HUES64 (cell line): ENCODE data around the gene URGCP.

Experiments
- H3K27ac ChIP-seq: 2 replicates; pipeline ENCODE4 v1.7.0; 2013; ENCODE audit warnings: low read depth, low read length, inconsistent platforms
- H3K27me3 ChIP-seq: 2 replicates; pipeline ENCODE4 v1.6.1; 2013; ENCODE audit warnings: mild to moderate bottlenecking, low read length; ENCODE audit not compliant: insufficient read depth
- H3K36me3 ChIP-seq: 2 replicates; pipeline ENCODE4 v1.6.1; 2013; ENCODE audit warnings: mild to moderate bottlenecking, low read length; ENCODE audit not compliant: insufficient read depth
- H3K4me1 ChIP-seq: 2 replicates; pipeline ENCODE4 v1.6.1; 2013; ENCODE audit warnings: mild to moderate bottlenecking, low read length, moderate library complexity; ENCODE audit not compliant: insufficient read depth
- H3K4me3 ChIP-seq: 2 replicates; pipeline ENCODE4 v1.5.1; 2013; ENCODE audit warnings: mild to moderate bottlenecking, low read length, moderate library complexity
- H3K9ac ChIP-seq: 2 replicates; pipeline ENCODE4 v1.6.1; 2013; ENCODE audit warnings: mild to moderate bottlenecking, low read depth, low read length
- H3K9me3 ChIP-seq: 2 replicates; pipeline ENCODE4 v1.6.1; 2013; ENCODE audit warnings: low read depth, low read length; ENCODE audit not compliant: insufficient read depth
- WGBS: fragments of 150-250, 120-280 bp; methylation state at CpG from one replicate; pipeline ENCODE4 v1.1.7; 2013; ENCODE audit warnings: missing lambda C conversion rate; 5-methylcytosine and 5-hydroxymethylcytosine counted together

The URGCP gene

GRCh38 chr7:43933902-43934560, 27.6 kb upstream of the URGCP start:
- 91% methylated on average over 3 of the region's 3 CpGs for WGBS
- no peak overlapping the region for H3K4me3 ChIP-seq
- H3K27ac ChIP-seq, result no peak overlapping the region
- no peaks in the 10 kb centered on the region for H3K4me1 ChIP-seq
- no peaks in the 10 kb centered on the region for H3K36me3 ChIP-seq
- H3K9ac ChIP-seq, result no peak overlapping the region
- no peaks in the 10 kb centered on the region for H3K9me3 ChIP-seq
- no peaks in the 10 kb centered on the region for H3K27me3 ChIP-seq

- Histone ChIP-seq H3K9me3 (no peaks in the 10 kb centered on the region), H3K27ac (no peak overlapping the region), H3K4me3 (no peak overlapping the region), H3K9ac (no peak overlapping the region), H3K27me3 (peaks cover 13% of the 10 kb centered on the region), H3K4me1 (peaks cover 4% of the 10 kb centered on the region; the same call in 1 of the 2 replicates), H3K36me3 (no peaks in the 10 kb centered on the region)
- 92% methylated on average over 6 of the region's 7 CpGs for WGBS
These were observed 24.9 kb upstream of the URGCP start for GRCh38 chr7:43931346-43931745.

GRCh38 chr7:43929529-43930457, 23.4 kb upstream of the URGCP start:
- H3K27me3 ChIP-seq, result peaks cover 26% of the 10 kb centered on the region
- H3K27ac ChIP-seq, result no peak overlapping the region
- no peaks in the 10 kb centered on the region for H3K9me3 ChIP-seq
- no peaks in the 10 kb centered on the region for H3K36me3 ChIP-seq
- no peak overlapping the region for H3K9ac ChIP-seq
- no peak overlapping the region for H3K4me3 ChIP-seq
- peaks cover 6% of the 10 kb centered on the region; the same call in 1 of the 2 replicates for H3K4me1 ChIP-seq
- 87% methylated on average over 5 of the region's 5 CpGs for WGBS

GRCh38 chr7:43927810-43928209, 21.4 kb upstream of the URGCP start:
- H3K4me3 ChIP-seq, result no peak overlapping the region
- peaks cover 31% of the 10 kb centered on the region for H3K27me3 ChIP-seq
- no peaks in the 10 kb centered on the region for H3K9me3 ChIP-seq
- peaks cover 6% of the 10 kb centered on the region; the same call in 1 of the 2 replicates for H3K4me1 ChIP-seq
- H3K9ac ChIP-seq, result no peak overlapping the region
- WGBS, result 92% methylated on average over 4 of the region's 4 CpGs
- H3K27ac ChIP-seq, result no peak overlapping the region
- no peaks in the 10 kb centered on the region for H3K36me3 ChIP-seq

- Histone ChIP-seq H3K36me3 (no peaks in the 10 kb centered on the region), H3K27ac (no peak overlapping the region)
These were observed 20.4 kb upstream of the URGCP start for GRCh38 chr7:43926798-43927123.

GRCh38 chr7:43925984-43926797, 19.8 kb upstream of the URGCP start, which contains the start of gene UBE2D4:
Gene UBE2D4, plus strand, starts transcription at chr7:43926436. Its CDS starts 97 bp downstream, at chr7:43926533.
- no peaks in the 10 kb centered on the region for H3K36me3 ChIP-seq
- no peaks in the 10 kb centered on the region for H3K9me3 ChIP-seq
- peak within 1 kb of the TSS; percentile 58; the same call in 1 of the 2 replicates for H3K9ac ChIP-seq
- H3K4me1 ChIP-seq, result peaks cover 6% of the 10 kb centered on the region; the same call in 1 of the 2 replicates
- peak within 1 kb of the TSS; percentile 65 for H3K4me3 ChIP-seq
- no peak within 1 kb of the TSS for H3K27ac ChIP-seq
- peaks cover 31% of the 10 kb centered on the region for H3K27me3 ChIP-seq
- 7% methylated on average over 81 of the region's 82 CpGs for WGBS

More at GRCh38 chr7:43926798-43927123, 20.4 kb upstream of the URGCP start:
- H3K9me3 ChIP-seq, result no peaks in the 10 kb centered on the region
- no peak overlapping the region for H3K9ac ChIP-seq
- peak overlapping the region; percentile 65 for H3K4me3 ChIP-seq
- H3K27me3 ChIP-seq, result peaks cover 31% of the 10 kb centered on the region
- peaks cover 6% of the 10 kb centered on the region; the same call in 1 of the 2 replicates for H3K4me1 ChIP-seq
- WGBS, result 12% methylated on average over 6 of the region's 6 CpGs

GRCh38 chr7:43922726-43923125, 16.3 kb upstream of the URGCP start:
- H3K36me3 ChIP-seq, result no peaks in the 10 kb centered on the region
- no peak overlapping the region for H3K9ac ChIP-seq
- H3K4me1 ChIP-seq, result peaks cover 6% of the 10 kb centered on the region; the same call in 1 of the 2 replicates
- 93% methylated on average over 4 of the region's 4 CpGs for WGBS
- no peak overlapping the region for H3K27ac ChIP-seq
- H3K9me3 ChIP-seq, result no peaks in the 10 kb centered on the region
- peaks cover 31% of the 10 kb centered on the region for H3K27me3 ChIP-seq
- no peak overlapping the region for H3K4me3 ChIP-seq

GRCh38 chr7:43921423-43921822, 15.0 kb upstream of the URGCP start:
- H3K9me3 ChIP-seq, result peaks cover 5% of the 10 kb centered on the region; the same call in 1 of the 2 replicates
- peaks cover 19% of the 10 kb centered on the region for H3K27me3 ChIP-seq
- H3K4me1 ChIP-seq, result 0 out of 2 replicates have a peak, but pooled peaks cover 3% of the 10 kb centered on the region
- H3K36me3 ChIP-seq, result no peaks in the 10 kb centered on the region
- H3K9ac ChIP-seq, result no peak overlapping the region
- H3K4me3 ChIP-seq, result no peak overlapping the region
- WGBS, result 100% methylated on average over 2 of the region's 2 CpGs
- no peak overlapping the region for H3K27ac ChIP-seq

- 55% methylated on average over 5 of the region's 5 CpGs for WGBS
- H3K27me3 ChIP-seq, result no peaks in the 10 kb centered on the region
- H3K9me3 ChIP-seq, result peaks cover 13% of the 10 kb centered on the region
- H3K27ac ChIP-seq, result peak overlapping the region; percentile 64; the same call in 1 of the 2 replicates
- no peaks in the 10 kb centered on the region; the same call in 1 of the 2 replicates for H3K4me1 ChIP-seq
- H3K4me3 ChIP-seq, result no peak overlapping the region
- H3K36me3 ChIP-seq, result no peaks in the 10 kb centered on the region
- H3K9ac ChIP-seq, result no peak overlapping the region
These were observed 9.5 kb upstream of the URGCP start for GRCh38 chr7:43915907-43916306.

GRCh38 chr7:43914795-43915194, 8.4 kb upstream of the URGCP start:
- no peaks in the 10 kb centered on the region for H3K27me3 ChIP-seq
- no peak overlapping the region for H3K4me3 ChIP-seq
- no peaks in the 10 kb centered on the region for H3K36me3 ChIP-seq
- no peak overlapping the region for H3K9ac ChIP-seq
- peaks cover 13% of the 10 kb centered on the region for H3K9me3 ChIP-seq
- H3K4me1 ChIP-seq, result no peaks in the 10 kb centered on the region; the same call in 1 of the 2 replicates
- H3K27ac ChIP-seq, result no peak overlapping the region
- 83% methylated on average over 4 of the region's 5 CpGs for WGBS
